ENCODE data around the gene SHISA4.
A peak's percentile ranks its signal among the peaks of the same experiment; 100 is the strongest.
"Not testable (repeated sequence)": the region's sequence is repeated elsewhere in the genome, so short reads cannot be mapped to it uniquely, and the experiment has no call there.

SHISA4 gene

DNA sequence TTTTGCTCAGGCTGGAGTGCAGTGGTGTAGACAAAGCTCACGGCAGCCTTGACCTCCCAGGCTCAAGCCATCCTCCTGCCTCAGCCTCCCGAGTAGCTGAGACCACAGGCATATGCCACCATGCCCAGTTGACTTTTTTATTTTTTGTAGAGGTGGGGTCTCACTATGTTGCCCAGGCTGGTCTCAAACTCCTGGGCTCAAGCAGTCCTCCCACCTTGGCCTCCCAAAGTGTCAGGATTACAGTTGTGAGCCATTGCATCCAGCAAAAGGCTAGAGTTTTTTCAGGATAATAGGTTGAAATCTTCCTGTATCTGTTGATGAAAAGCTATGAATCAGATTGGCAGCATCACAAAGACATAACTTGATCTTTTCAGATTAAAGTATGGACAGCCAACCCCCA, 32.0 kb upstream of the SHISA4 start:
- ATAC-seq (replicated peaks; ENCODE audit: extremely low read depth, poor library complexity, severe bottlenecking): not testable (repeated sequence)
- peaks cover 66% of the 10 kb centered on the region for H3K36me3 Mint-ChIP-seq (ENCODE audit: insufficient read depth)

DNA sequence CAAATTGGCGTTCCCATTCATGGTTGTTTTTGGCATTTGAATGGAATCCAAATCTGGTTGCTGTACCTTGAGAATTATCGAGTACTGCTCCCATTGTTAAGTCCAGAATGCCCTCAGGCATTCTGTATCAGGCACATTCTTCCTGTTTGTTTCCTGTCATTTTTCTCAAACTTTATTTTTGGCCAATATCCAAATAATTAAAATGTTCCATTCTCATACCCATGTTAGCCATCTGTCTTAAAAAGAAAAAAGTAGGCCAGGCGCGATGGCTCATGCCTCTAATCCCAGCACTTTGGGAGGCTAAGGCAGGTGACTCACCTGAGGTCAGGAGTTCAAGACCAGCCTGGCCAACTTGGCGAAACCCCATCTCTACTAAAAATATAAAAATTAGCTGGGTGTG, 29.3 kb upstream of the SHISA4 start:
- Mint-ChIP-seq H3K27ac (ENCODE audit: low read depth) (no peak overlapping the region), H3K9me3 (no peaks in the 10 kb centered on the region), H3K27me3 (no peaks in the 10 kb centered on the region), H3K4me1 (no peaks in the 10 kb centered on the region), H3K4me3 (no peak overlapping the region), H3K36me3 (ENCODE audit: insufficient read depth) (peaks cover 72% of the 10 kb centered on the region)
- ATAC-seq (replicated peaks; ENCODE audit: extremely low read depth, poor library complexity, severe bottlenecking) (no peak), DNase-seq (ENCODE audit: low spot score in 2 of 2) (no peak)

More for the DNA sequence above, 32.0 kb upstream of the SHISA4 start:
- H3K27ac Mint-ChIP-seq (ENCODE audit: low read depth); DNase-seq (ENCODE audit: low spot score in 2 of 2); H3K9me3 Mint-ChIP-seq; H3K4me3 Mint-ChIP-seq; H3K27me3 Mint-ChIP-seq; H3K4me1 Mint-ChIP-seq: not testable (repeated sequence)

DNA sequence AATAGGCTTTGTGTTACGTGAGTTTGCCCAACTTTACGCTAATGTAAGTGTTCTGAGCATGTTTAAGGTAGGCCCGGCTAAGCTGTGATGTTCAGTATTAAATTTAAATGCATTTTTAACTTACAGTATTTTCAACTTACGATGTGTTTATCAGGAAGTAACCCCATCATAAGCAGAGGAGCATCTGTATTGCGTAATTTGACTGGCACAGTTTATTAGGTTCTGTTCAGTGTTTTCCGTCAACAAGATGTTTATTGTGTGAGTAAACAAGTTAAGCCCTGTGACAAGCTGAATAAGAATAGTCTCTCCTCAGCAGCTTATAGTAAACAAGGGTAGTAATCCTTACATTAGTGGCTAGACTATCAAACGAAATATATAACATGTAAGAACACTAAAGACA, 27.2 kb upstream of the SHISA4 start:
- no peaks in the 10 kb centered on the region for H3K9me3 Mint-ChIP-seq
- H3K4me3 Mint-ChIP-seq: no peak overlapping the region
- H3K27ac Mint-ChIP-seq (ENCODE audit: low read depth): no peak overlapping the region
- no peaks in the 10 kb centered on the region for H3K4me1 Mint-ChIP-seq
- H3K27me3 Mint-ChIP-seq: no peaks in the 10 kb centered on the region
- no peak for DNase-seq (ENCODE audit: low spot score in 2 of 2)
- peaks cover 60% of the 10 kb centered on the region for H3K36me3 Mint-ChIP-seq (ENCODE audit: insufficient read depth)
- no peak for ATAC-seq (replicated peaks; ENCODE audit: extremely low read depth, poor library complexity, severe bottlenecking)

DNA sequence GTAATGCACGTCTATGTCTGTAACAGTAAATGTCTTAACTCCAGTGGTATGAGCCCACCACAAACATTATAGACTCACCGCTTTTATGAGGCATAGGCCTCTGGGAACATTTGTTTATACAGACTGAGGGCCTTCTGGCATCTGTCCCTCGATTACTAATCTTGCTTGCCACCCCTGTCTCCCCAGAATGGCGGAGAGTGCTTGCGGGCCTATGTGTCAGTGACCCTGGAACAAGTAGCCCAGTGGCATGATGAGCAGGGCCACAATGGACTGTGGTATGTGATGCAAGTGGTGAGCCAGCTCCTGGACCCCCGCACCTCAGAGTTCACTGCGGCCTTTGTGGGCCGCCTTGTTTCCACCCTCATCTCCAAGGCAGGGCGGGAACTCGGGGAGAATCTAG, 18.3 kb upstream of the SHISA4 start:
- Mint-ChIP-seq H3K9me3 (no peaks in the 10 kb centered on the region), H3K4me3 (no peak overlapping the region), H3K4me1 (no peaks in the 10 kb centered on the region), H3K27me3 (no peaks in the 10 kb centered on the region), H3K36me3 (ENCODE audit: insufficient read depth) (peaks cover 62% of the 10 kb centered on the region), H3K27ac (ENCODE audit: low read depth) (peak overlapping the region; percentile 13)
- DNase-seq (ENCODE audit: low spot score in 2 of 2) (no peak), ATAC-seq (replicated peaks; ENCODE audit: extremely low read depth, poor library complexity, severe bottlenecking) (no peak)

DNA sequence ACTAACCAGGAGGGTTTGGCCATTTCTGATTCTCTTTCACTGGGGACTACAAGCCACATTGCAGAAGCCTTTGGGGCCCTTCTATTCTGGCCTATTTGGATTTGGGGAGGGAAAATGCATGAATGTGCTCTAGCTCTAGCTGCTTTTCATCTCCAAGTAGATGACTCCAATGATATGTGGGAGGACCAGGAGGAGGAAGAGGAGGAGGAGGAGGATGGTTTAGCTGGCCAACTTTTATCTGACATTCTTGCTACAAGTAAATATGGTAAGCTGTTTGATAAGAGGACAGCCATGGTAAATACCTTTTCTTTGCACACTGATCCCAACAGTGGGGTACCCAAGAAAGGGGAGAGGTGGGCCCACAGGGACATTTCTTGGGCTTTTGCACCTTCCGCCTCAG, 14.0 kb upstream of the SHISA4 start:
- H3K4me1 Mint-ChIP-seq: no peaks in the 10 kb centered on the region

DNA sequence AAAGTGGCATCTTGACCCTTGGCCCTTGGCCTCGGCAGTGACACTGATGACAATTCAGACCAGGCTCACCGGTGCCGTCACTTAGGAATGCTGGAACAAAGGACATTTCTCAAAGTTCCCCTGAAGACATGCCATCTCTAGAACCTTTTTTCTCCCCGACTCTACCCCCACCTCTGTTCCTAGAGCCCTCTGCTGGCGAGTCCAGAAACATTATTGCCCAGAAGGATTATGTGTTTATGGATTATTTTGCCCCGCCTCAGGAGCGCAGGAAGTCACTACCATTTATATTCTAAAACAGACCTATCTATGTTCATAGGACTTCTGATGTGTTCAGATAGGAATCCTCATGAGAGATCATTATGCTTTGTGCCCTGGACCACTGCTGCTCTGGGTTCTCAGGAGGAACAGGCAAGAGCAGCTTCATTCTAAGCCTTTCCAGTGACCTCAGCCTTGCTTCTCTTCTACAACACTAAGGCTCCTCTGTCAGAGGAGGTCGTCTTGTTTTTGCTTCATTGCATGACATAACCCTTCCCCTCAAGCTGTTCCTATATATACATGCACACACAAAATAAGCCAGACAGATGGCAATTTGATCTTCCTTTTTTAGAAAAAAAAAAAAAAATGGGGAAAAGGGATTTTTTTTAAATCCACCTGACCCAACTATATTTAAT, 12.4 kb upstream of the SHISA4 start:
- ATAC-seq (replicated peaks; ENCODE audit: extremely low read depth, poor library complexity, severe bottlenecking) (no peak), DNase-seq (ENCODE audit: low spot score in 2 of 2) (no peak)
- H3K36me3 Mint-ChIP-seq (ENCODE audit: insufficient read depth): peaks cover 30% of the 10 kb centered on the region
- no peaks in the 10 kb centered on the region for H3K4me1 Mint-ChIP-seq
- no peak overlapping the region for H3K4me3 Mint-ChIP-seq
- no peaks in the 10 kb centered on the region for H3K27me3 Mint-ChIP-seq
- no peaks in the 10 kb centered on the region for H3K9me3 Mint-ChIP-seq
- no peak overlapping the region for H3K27ac Mint-ChIP-seq (ENCODE audit: low read depth)

More for the DNA sequence above, 14.0 kb upstream of the SHISA4 start:
- no peaks in the 10 kb centered on the region for H3K9me3 Mint-ChIP-seq
- peaks cover 43% of the 10 kb centered on the region for H3K36me3 Mint-ChIP-seq (ENCODE audit: insufficient read depth)
- no peak overlapping the region for H3K4me3 Mint-ChIP-seq
- DNase-seq (ENCODE audit: low spot score in 2 of 2) (no peak), ATAC-seq (replicated peaks; ENCODE audit: extremely low read depth, poor library complexity, severe bottlenecking) (no peak)
- H3K27me3 Mint-ChIP-seq: no peaks in the 10 kb centered on the region
- H3K27ac Mint-ChIP-seq (ENCODE audit: low read depth): no peak overlapping the region

DNA sequence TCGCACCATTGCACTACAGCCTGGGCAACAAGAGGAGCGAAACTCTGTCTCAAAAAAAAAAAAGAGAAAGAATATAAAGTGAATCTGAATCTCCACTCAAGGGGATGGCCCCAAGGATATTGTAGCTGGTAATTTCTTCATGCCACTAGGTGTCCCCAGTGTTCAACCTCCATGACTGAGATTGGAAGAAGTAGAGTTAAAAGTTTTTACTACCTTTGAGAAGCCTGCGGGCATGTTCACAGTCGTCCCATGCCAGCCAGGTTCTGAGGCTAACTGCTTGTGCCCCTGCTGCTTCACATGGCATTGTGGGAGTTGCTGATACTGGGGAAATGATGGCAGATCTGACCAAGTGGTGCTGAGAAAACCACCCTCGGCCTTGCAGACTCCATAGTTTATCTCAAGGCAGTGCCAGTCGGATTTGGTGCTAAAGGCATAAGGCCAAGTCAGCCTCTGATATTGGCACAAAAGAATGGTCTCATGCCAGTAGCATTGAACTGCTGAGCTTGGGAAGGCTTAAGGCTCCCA, 10.8 kb upstream of the SHISA4 start:
- H3K4me1 Mint-ChIP-seq: no peaks in the 10 kb centered on the region
- no peak overlapping the region for H3K27ac Mint-ChIP-seq (ENCODE audit: low read depth)
- no peak overlapping the region for H3K4me3 Mint-ChIP-seq
- no peaks in the 10 kb centered on the region for H3K9me3 Mint-ChIP-seq
- no peak for DNase-seq (ENCODE audit: low spot score in 2 of 2)
- no peaks in the 10 kb centered on the region for H3K27me3 Mint-ChIP-seq
- no peak for ATAC-seq (replicated peaks; ENCODE audit: extremely low read depth, poor library complexity, severe bottlenecking)
- peaks cover 14% of the 10 kb centered on the region for H3K36me3 Mint-ChIP-seq (ENCODE audit: insufficient read depth)

DNA sequence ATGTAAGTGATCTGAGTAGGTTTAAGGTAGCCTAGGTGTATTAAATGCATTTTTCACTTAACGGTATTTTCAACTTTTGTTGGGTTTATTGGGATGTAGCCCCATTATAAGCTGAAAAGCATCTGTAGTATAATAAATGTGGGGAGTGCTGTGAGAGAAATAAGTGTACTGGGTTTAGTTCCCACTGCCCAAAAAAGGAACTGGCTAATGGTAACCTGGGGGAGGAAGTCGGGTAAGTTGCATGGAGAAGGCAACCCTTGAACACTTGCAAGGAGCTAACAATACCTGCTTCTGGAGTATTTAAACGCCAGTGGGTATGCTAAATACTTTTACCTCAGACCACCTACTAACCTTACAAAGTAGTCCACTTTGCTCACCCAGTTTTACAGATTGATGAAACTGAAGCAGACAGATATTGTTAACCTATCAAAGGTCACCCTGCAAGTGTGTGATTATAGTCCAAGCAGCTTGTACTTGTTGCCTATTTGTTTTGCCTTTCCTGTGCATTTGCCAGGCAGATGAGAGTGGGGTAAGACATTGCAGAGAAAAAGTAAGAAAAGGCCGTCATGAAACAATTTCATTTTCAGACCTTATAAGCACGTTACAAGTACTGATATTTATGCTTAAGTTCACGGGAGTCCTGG, 7.6 kb upstream of the SHISA4 start:
- Mint-ChIP-seq H3K27ac (ENCODE audit: low read depth) (no peak overlapping the region), H3K9me3 (no peaks in the 10 kb centered on the region), H3K27me3 (no peaks in the 10 kb centered on the region), H3K4me3 (no peak overlapping the region), H3K36me3 (ENCODE audit: insufficient read depth) (peaks cover 4% of the 10 kb centered on the region), H3K4me1 (no peaks in the 10 kb centered on the region)
- DNase-seq (ENCODE audit: low spot score in 2 of 2) (no peak), ATAC-seq (replicated peaks; ENCODE audit: extremely low read depth, poor library complexity, severe bottlenecking) (no peak)

DNA sequence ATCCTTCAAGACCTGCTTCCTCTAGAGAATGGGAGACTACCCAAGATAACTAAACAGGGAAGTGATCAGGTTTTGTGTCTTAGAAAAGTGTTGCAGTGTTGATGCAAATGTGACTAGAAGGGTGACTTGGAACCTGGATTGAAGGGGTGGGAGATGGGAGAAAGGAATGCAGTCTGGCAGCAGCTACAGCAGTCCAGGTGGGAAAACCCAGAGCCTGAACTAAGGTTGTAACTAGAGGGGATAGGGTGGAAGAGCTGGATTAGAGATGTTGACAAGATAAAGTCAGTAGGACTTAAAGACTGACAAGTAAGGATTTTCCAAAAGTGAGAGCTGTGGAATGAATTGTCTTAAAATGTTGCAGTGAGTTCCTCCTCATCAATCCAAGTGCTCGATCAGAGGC, 7.1 kb upstream of the SHISA4 start:
- Mint-ChIP-seq H3K4me1 (no peaks in the 10 kb centered on the region), H3K27ac (ENCODE audit: low read depth) (no peak overlapping the region), H3K36me3 (ENCODE audit: insufficient read depth) (no peaks in the 10 kb centered on the region), H3K27me3 (peaks cover 4% of the 10 kb centered on the region), H3K4me3 (no peak overlapping the region), H3K9me3 (no peaks in the 10 kb centered on the region)
- ATAC-seq (replicated peaks; ENCODE audit: extremely low read depth, poor library complexity, severe bottlenecking): no peak
- DNase-seq (ENCODE audit: low spot score in 2 of 2): no peak

DNA sequence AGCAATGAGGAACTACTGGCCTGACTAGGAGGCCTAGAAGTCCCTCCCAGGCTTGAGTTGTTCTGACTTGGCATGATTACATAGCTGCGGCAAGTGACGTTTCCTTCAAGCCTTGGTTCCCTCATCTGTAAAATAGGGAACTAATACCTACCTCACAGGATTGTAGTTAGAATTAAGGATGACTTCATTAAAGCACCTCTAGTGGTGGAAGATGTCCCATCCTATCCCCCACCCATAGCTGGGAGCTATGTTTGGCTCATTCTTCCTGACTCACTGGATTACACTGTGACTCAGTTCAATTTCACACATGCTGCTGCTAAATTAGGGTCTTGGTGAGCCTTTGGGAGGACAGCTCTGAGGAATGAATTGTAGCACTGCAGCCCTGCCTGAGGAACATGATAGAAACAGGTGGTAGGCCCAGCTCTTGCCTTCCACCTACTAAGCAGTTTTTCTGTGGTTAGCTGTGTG, 6.0 kb upstream of the SHISA4 start:
- Mint-ChIP-seq H3K27me3 (peaks cover 15% of the 10 kb centered on the region), H3K36me3 (ENCODE audit: insufficient read depth) (no peaks in the 10 kb centered on the region)
- ATAC-seq (replicated peaks; ENCODE audit: extremely low read depth, poor library complexity, severe bottlenecking): peak; percentile 49

DNA sequence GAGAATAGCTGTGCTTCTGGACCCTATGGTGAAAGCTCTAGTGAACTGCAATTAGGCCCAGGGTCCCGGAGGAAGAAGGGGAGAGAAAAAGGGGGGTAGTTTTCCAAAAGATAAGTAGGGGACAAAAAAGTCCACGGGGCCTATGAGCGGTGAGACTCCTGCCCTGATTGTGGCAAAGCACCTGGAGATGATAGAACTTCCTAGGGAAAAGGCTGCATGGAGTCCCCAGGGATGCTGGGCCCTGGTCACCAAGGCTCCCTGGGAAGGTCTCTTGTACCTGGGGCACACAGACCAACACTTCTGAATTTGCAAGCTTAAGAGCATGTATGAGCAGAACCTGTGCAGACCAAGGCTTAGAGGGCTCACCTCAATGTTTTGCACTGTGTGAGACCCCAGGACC, 5.4 kb upstream of the SHISA4 start:
- Mint-ChIP-seq H3K36me3 (ENCODE audit: insufficient read depth) (no peaks in the 10 kb centered on the region), H3K9me3 (no peaks in the 10 kb centered on the region), H3K4me1 (no peaks in the 10 kb centered on the region), H3K27me3 (peaks cover 21% of the 10 kb centered on the region), H3K27ac (ENCODE audit: low read depth) (no peak overlapping the region), H3K4me3 (no peak overlapping the region)
- DNase-seq (ENCODE audit: low spot score in 2 of 2): no peak
- no peak for ATAC-seq (replicated peaks; ENCODE audit: extremely low read depth, poor library complexity, severe bottlenecking)

More for the DNA sequence above, 6.0 kb upstream of the SHISA4 start:
- DNase-seq (ENCODE audit: low spot score in 2 of 2): no peak
- Mint-ChIP-seq H3K4me3 (no peak overlapping the region), H3K9me3 (no peaks in the 10 kb centered on the region), H3K4me1 (no peaks in the 10 kb centered on the region), H3K27ac (ENCODE audit: low read depth) (no peak overlapping the region)

DNA sequence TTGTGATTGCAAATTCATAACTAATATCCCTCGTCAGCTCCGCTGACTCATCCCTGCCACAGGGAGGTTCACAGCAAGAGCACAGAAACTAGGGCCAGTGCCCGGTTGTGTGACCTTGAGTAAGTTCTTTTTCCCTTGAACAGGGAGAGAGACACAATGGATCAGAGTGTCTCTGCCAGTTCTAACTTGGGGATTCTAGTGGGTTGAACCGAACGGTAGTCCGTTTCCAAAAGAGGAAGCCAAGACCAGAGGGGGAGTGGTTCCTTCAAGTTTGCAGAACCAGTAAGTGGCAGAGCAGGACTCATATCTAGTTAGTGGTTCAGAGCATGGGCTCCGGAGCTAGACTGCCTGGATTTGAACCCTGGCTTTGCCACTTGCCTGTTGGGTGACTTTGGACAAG, 4.9 kb upstream of the SHISA4 start:
- H3K9me3 Mint-ChIP-seq: no peaks in the 10 kb centered on the region
- peaks cover 22% of the 10 kb centered on the region for H3K27me3 Mint-ChIP-seq
- no peak overlapping the region for H3K4me3 Mint-ChIP-seq
- no peaks in the 10 kb centered on the region for H3K36me3 Mint-ChIP-seq (ENCODE audit: insufficient read depth)
- H3K27ac Mint-ChIP-seq (ENCODE audit: low read depth): no peak overlapping the region
- no peak for ATAC-seq (replicated peaks; ENCODE audit: extremely low read depth, poor library complexity, severe bottlenecking)
- DNase-seq (ENCODE audit: low spot score in 2 of 2): no peak
- no peaks in the 10 kb centered on the region for H3K4me1 Mint-ChIP-seq

DNA sequence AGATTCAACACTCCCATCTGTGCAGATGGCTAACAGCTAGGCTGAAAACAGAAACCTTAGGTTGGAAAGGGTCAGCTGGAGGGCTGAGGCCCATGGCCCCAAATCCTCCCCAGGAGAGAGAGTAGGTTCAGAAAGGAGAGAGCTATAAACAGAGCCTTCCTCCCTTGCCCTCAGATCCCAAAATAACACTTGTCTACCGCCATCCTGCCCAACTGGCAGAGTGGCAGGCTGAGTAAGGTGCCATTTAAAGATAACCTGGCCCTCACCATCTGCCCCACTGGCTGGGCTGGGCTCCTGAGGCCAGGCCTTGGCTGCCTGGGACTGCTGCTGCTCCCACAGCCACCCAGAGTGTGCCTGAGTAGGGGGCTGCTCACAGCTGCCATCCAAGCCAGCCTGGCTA, 4.3 kb upstream of the SHISA4 start:
- Mint-ChIP-seq H3K27me3 (peaks cover 26% of the 10 kb centered on the region), H3K9me3 (no peaks in the 10 kb centered on the region), H3K4me1 (peaks cover 2% of the 10 kb centered on the region), H3K36me3 (ENCODE audit: insufficient read depth) (no peaks in the 10 kb centered on the region), H3K27ac (ENCODE audit: low read depth) (no peak overlapping the region), H3K4me3 (no peak overlapping the region)
- DNase-seq (ENCODE audit: low spot score in 2 of 2) (no peak), ATAC-seq (replicated peaks; ENCODE audit: extremely low read depth, poor library complexity, severe bottlenecking) (no peak)
